PC-3 (cell line): ENCODE results near the gene FOXD1. TPM values are rescaled to one million over a fixed set of nuclear protein-coding genes. Genes with fewer than 3 reads are reported as not detected.
"Not testable (repeated sequence)": the region's sequence is repeated elsewhere in the genome, so short reads cannot be mapped to it uniquely, and the experiment has no call there.

Experiments
- ATAC-seq: fragments of 200-7000 bp; cut with Tn5 transposase; 2 replicates; pipeline ENCODE4 v1.9.1; 2020; ENCODE audit warnings: mild to moderate bottlenecking, moderate library complexity
- BruUV-seq: library from RNA; stranded (reverse); fragments of 400-500 nt; replicated peaks from 2 replicates; lab custom pipeline; 2021; lab: Mats Ljungman, UMichigan
- CTCF ChIA-PET: fragments of 300-600 bp; sonication (Branson Sonifier 250); formaldehyde crosslinking; loops from one replicate; lab custom pipeline; 2022; ENCODE audit warnings: antibody characterized with exemption; lab: Charles Lee
- POLR2A ChIA-PET: fragments of 300-600 bp; sonication (Branson Sonifier 250); formaldehyde crosslinking; loops from one replicate; lab custom pipeline; 2022; ENCODE audit warnings: antibody characterized with exemption; ENCODE audit not compliant: unreplicated experiment; lab: Charles Lee
- DNase-seq: peaks from one replicate; pipeline ENCODE4 v3.0.0-alpha.2; 2015
- H2AFZ ChIP-seq: fragments of 300-600 bp; sonication (generic); 2 replicates; pipeline ENCODE4 v1.6.0; 2016; ENCODE audit warnings: antibody characterized with exemption, low read length
- H3F3A ChIP-seq: fragments of 300-600 bp; sonication (generic); one replicate; pipeline ENCODE4 v1.6.0; 2017; ENCODE audit warnings: antibody characterized with exemption, low read length, control low read depth, mild to moderate bottlenecking; ENCODE audit not compliant: unreplicated experiment
- H3K27ac ChIP-seq: fragments of 300-600 bp; sonication (generic); 2 replicates; pipeline ENCODE4 v1.5.1; 2016; ENCODE audit warnings: mild to moderate bottlenecking, low read length
- H3K27me3 ChIP-seq: fragments of 300-600 bp; sonication (generic); 2 replicates; pipeline ENCODE4 v1.6.1; 2016; ENCODE audit warnings: low read length, mixed read lengths
- H3K36me3 ChIP-seq: fragments of 300-600 bp; sonication (generic); 2 replicates; pipeline ENCODE4 v1.6.1; 2016; ENCODE audit warnings: low read depth, mixed run types, low read length, mixed read lengths
- H3K4me1 ChIP-seq: fragments of 300-600 bp; sonication (generic); 2 replicates; pipeline ENCODE4 v1.5.1; 2016; ENCODE audit warnings: low read length; ENCODE audit not compliant: insufficient read depth
- H3K4me2 ChIP-seq: fragments of 300-600 bp; sonication (generic); 2 replicates; pipeline ENCODE4 v1.6.0; 2016; ENCODE audit warnings: low read length
- H3K4me3 ChIP-seq: fragments of 300-600 bp; sonication (generic); 2 replicates; pipeline ENCODE4 v1.5.1; 2016; ENCODE audit warnings: mild to moderate bottlenecking, low read length, mixed read lengths
- H3K79me2 ChIP-seq: fragments of 300-600 bp; sonication (generic); 2 replicates; pipeline ENCODE4 v1.6.1; 2017; ENCODE audit warnings: low read length, mixed read lengths
- H3K9ac ChIP-seq: fragments of 300-600 bp; sonication (generic); 2 replicates; pipeline ENCODE4 v1.6.0; 2016; ENCODE audit warnings: mild to moderate bottlenecking, low read length
- H3K9me2 ChIP-seq: fragments of 300-600 bp; sonication (generic); replicated peaks from 2 replicates; pipeline ENCODE4 v1.6.1; 2016; ENCODE audit warnings: mixed run types, low read length, mixed read lengths
- H3K9me3 ChIP-seq: fragments of 300-600 bp; sonication (generic); 2 replicates; pipeline ENCODE4 v1.6.1; 2016; ENCODE audit warnings: low read length, mixed read lengths
- H4K20me1 ChIP-seq: fragments of 300-600 bp; sonication (generic); 2 replicates; pipeline ENCODE4 v1.6.1; 2016; ENCODE audit warnings: low read length, mixed read lengths
- EZH2 ChIP-seq: fragments of 300-600 bp; sonication (generic); IDR thresholded peaks from one replicate; pipeline ENCODE4 v1.6.1; 2017; ENCODE audit warnings: antibody characterized with exemption, mild to moderate bottlenecking, low read length; ENCODE audit not compliant: unreplicated experiment
- EZH2phosphoT487 ChIP-seq: fragments of 300-600 bp; sonication (generic); IDR thresholded peaks from 2 replicates; pipeline ENCODE4 v1.6.1; 2018; ENCODE audit warnings: mild to moderate bottlenecking, antibody characterized with exemption, low read length, borderline replicate concordance
- intact Hi-C: fragments of 100-400 bp; cut with micrococcal nuclease; formaldehyde crosslinking; loops from 2 replicates; pipeline ENCODE4 v1.9.0; 2023
- total RNA-seq: library from RNA; depleted of rRNA; stranded (reverse); fragments of >200 nt; gene quantifications from 2 replicates; pipeline ENCODE4 v1.2.3, GENCODE V29; 2014
- TF ChIP-seq, protein P1 (sequence below): fragments of 300-600 bp; sonication (generic); conservative IDR thresholded peaks from 2 replicates; pipeline ENCODE4 v1.5.1; 2017; ENCODE audit warnings: antibody characterized with exemption, low read depth, mild to moderate bottlenecking, low read length

The FOXD1 gene
- total RNA-seq, 1 experiment from 2014 or later = 10.3 TPM

DNA sequence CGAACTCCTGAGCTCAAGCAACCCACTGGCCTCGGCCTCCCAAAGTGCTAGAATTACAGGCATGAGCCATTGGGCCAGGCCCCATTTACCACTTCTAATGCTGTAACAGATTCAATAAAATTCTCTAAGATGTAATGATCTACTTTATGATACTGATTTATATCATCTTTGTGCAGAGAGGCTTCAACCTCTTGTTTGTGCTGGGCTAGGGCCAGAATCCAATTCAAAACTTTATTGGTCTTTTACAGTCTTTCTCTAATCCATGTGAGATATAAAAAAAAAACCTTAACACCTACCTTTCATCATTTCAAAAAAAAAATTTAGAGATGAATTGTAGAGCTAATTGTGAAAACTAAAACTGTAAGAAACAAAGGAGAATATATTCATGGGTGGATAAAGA is 41.5 kb upstream of the FOXD1 start:
- H3K9me2 ChIP-seq = no peaks in the 10 kb centered on the region
- ATAC-seq = no peak
- no peak overlapping the region for H3K4me3 ChIP-seq
- no peaks in the 10 kb centered on the region for H3F3A ChIP-seq
- no peaks in the 10 kb centered on the region for H3K27me3 ChIP-seq
- ChIA-PET POLR2A (no interaction called here), CTCF (no interaction called here)
- no peaks in the 10 kb centered on the region for H3K4me1 ChIP-seq
- no peak overlapping the region for H3K27ac ChIP-seq
- no TSS peak for BruUV-seq
- H3K36me3 ChIP-seq = no peaks in the 10 kb centered on the region
- no peak overlapping the region for H3K9ac ChIP-seq
- no peak for DNase-seq
- no peak overlapping the region for H2AFZ ChIP-seq
- no peaks in the 10 kb centered on the region for H3K79me2 ChIP-seq
- no peaks in the 10 kb centered on the region for H4K20me1 ChIP-seq
- TF ChIP-seq EZH2phosphoT487 = no peak
- TF ChIP-seq, protein P1, sequence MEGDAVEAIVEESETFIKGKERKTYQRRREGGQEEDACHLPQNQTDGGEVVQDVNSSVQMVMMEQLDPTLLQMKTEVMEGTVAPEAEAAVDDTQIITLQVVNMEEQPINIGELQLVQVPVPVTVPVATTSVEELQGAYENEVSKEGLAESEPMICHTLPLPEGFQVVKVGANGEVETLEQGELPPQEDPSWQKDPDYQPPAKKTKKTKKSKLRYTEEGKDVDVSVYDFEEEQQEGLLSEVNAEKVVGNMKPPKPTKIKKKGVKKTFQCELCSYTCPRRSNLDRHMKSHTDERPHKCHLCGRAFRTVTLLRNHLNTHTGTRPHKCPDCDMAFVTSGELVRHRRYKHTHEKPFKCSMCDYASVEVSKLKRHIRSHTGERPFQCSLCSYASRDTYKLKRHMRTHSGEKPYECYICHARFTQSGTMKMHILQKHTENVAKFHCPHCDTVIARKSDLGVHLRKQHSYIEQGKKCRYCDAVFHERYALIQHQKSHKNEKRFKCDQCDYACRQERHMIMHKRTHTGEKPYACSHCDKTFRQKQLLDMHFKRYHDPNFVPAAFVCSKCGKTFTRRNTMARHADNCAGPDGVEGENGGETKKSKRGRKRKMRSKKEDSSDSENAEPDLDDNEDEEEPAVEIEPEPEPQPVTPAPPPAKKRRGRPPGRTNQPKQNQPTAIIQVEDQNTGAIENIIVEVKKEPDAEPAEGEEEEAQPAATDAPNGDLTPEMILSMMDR = no peak
- TF ChIP-seq EZH2 = no peak
- H3K9me3 ChIP-seq = no peaks in the 10 kb centered on the region
- intact Hi-C loops = no loop called here
- no peak overlapping the region for H3K4me2 ChIP-seq

DNA sequence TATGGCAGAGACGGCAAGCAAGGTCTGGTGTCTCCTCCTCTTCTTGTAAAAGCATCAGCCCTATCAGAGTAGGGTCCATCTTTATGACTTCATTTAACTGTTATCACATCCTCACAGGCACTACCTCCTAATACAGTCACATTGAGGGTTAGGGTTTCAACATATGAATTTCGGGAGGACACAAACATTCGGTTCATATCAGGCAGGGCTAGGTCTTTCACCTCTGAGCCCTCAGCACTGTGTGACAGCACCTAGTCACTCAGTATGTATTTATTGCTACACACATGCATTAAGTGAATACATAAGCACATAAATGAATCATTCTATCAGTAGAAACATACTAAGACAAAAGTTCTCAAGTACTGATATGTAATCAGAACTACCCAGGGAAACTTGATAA is 40.2 kb upstream of the FOXD1 start:
- no peak for DNase-seq
- Histone ChIP-seq H3K4me1 (no peaks in the 10 kb centered on the region), H3K4me2 (no peak overlapping the region), H3K27ac (no peak overlapping the region), H3K79me2 (no peaks in the 10 kb centered on the region), H3K4me3 (no peak overlapping the region), H2AFZ (no peak overlapping the region), H3K9me2 (no peaks in the 10 kb centered on the region), H3K36me3 (no peaks in the 10 kb centered on the region), H3F3A (no peaks in the 10 kb centered on the region), H4K20me1 (no peaks in the 10 kb centered on the region), H3K27me3 (no peaks in the 10 kb centered on the region), H3K9me3 (no peaks in the 10 kb centered on the region), H3K9ac (no peak overlapping the region)
- CTCF ChIA-PET = no interaction called here
- POLR2A ChIA-PET = no interaction called here
- ATAC-seq = no peak
- no peak for TF ChIP-seq EZH2
- TF ChIP-seq, protein P1 = no peak
- no peak for TF ChIP-seq EZH2phosphoT487
- BruUV-seq = no TSS peak
- intact Hi-C loops = no loop called here

DNA sequence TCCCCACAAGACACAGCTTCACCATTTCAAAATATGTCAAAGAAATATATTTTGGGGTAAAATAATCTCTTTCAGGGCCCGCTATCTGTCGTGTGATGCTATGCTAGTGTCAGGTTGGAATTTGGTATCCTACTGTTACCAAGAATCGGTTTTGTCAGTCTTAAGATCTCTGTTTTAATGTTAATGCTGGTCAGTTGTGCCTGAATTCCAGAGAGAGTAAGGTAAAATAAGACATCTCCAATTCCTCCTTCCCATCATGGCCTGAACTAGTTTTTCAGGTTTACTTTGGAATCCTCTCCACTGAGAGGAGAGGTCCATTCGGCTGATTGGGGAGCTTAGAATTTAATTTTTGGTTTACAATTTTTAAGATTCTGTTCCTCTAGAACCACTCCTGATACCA is 39.2 kb upstream of the FOXD1 start:
- Histone ChIP-seq H3K27me3 (no peaks in the 10 kb centered on the region), H3K79me2 (no peaks in the 10 kb centered on the region), H3K9me2 (no peaks in the 10 kb centered on the region), H3F3A (no peaks in the 10 kb centered on the region), H3K4me1 (no peaks in the 10 kb centered on the region), H3K4me3 (no peak overlapping the region), H3K9me3 (no peaks in the 10 kb centered on the region), H3K4me2 (no peak overlapping the region), H2AFZ (no peak overlapping the region), H3K9ac (no peak overlapping the region), H4K20me1 (no peaks in the 10 kb centered on the region), H3K36me3 (no peaks in the 10 kb centered on the region), H3K27ac (no peak overlapping the region)
- CTCF ChIA-PET = no interaction called here
- no TSS peak for BruUV-seq
- POLR2A ChIA-PET = no interaction called here
- TF ChIP-seq EZH2phosphoT487 (no peak), EZH2 (no peak)
- TF ChIP-seq, protein P1 = no peak
- no peak for DNase-seq
- intact Hi-C loops = no loop called here
- ATAC-seq = no peak

DNA sequence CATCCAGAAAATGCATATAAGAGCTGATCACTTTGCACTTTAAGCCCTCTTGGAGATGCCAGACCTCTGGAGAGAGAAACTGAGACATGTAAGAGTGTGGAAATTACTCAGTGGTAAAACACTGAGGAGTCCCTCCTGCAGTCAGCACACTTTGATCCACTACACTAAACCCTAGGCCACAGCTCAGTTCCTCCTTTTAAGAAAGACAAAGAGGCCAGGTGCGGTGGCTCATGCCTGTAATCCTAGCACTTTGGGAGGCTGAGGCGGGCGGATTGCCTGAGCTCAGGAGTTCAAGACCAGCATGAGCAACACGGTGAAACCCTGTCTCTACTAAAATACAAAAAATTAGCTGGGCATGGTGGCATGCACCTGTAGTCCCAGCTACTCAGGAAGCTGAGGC is 38.7 kb upstream of the FOXD1 start:
- intact Hi-C loops, ATAC-seq, H3K79me2 ChIP-seq, H3K4me2 ChIP-seq, H3K9me2 ChIP-seq, DNase-seq, H3K4me1 ChIP-seq, H3K27me3 ChIP-seq, BruUV-seq, H3K4me3 ChIP-seq, H3K36me3 ChIP-seq, H3K9me3 ChIP-seq, H3K27ac ChIP-seq, H2AFZ ChIP-seq, H3F3A ChIP-seq, CTCF ChIA-PET, H3K9ac ChIP-seq, H4K20me1 ChIP-seq: not testable (repeated sequence)
- POLR2A ChIA-PET = interaction anchor here (0.6 kb wide), 1 partner anchor 11 kb away, joined by 4 read pairs; the partner anchor contains the start of gene BTF3
